CD4-positive, alpha-beta T cell (primary cell): ENCODE results near the gene PTPRC. TPM values are rescaled to one million over a fixed set of nuclear protein-coding genes. Genes with fewer than 3 reads are reported as not detected.

Experiments used
- ATAC-seq: fragments of 200-7000 bp; cut with Tn5 transposase; one replicate; pipeline ENCODE4 v1.10.0; 2022; ENCODE audit warnings: mild to moderate bottlenecking; ENCODE audit not compliant: poor library complexity
- CTCF ChIA-PET: fragments of 350-600 bp; sonication (Branson Sonifier 250); formaldehyde crosslinking; loops from one replicate; lab custom pipeline; 2021; ENCODE audit warnings: antibody characterized with exemption, inconsistent platforms; lab: Charles Lee
- POLR2A ChIA-PET: fragments of 350-600 bp; sonication (Branson Sonifier 250); formaldehyde crosslinking; loops from one replicate; lab custom pipeline; 2021; ENCODE audit warnings: antibody characterized with exemption, inconsistent platforms; lab: Charles Lee
- DNase-seq, 14 experiments: peaks; one replicate each; pipeline ENCODE4 v3.0.0-alpha.2; 2013 to 2020; ENCODE audit warnings: mixed read lengths in 2 of 14
- H3K27ac ChIP-seq, 2 donors: one replicate each; pipeline versions ENCODE4 v1.5.1 to v1.7.0; 2013; ENCODE audit warnings: low read length in 2 of 2, low read depth in 1 of 2, mild to moderate bottlenecking in 1 of 2
- H3K27me3 ChIP-seq, 2 experiments: 1 replicate in 1 of 2; 2 replicates in 1 of 2; pipeline versions ENCODE4 v1.6.1 to v1.7.0; 2013; ENCODE audit warnings: low read length in 2 of 2, control low read depth in 1 of 2, mild to moderate bottlenecking in 1 of 2, moderate library complexity in 1 of 2; ENCODE audit not compliant: insufficient read depth in 2 of 2, control insufficient read depth in 1 of 2
- H3K36me3 ChIP-seq: one replicate; pipeline ENCODE4 v1.6.1; 2013; ENCODE audit warnings: low read length, control low read depth; ENCODE audit not compliant: insufficient read depth
- H3K4me1 ChIP-seq: one replicate; pipeline ENCODE4 v1.6.1; 2013; ENCODE audit warnings: low read length, control low read depth; ENCODE audit not compliant: insufficient read depth
- H3K4me3 ChIP-seq: one replicate; pipeline ENCODE4 v1.5.1; 2013; ENCODE audit warnings: mild to moderate bottlenecking, low read length, moderate library complexity
- H3K9me3 ChIP-seq, 2 experiments: 1 replicate in 1 of 2; 2 replicates in 1 of 2; pipeline versions ENCODE4 v1.6.1 to v1.7.0; 2013; ENCODE audit warnings: low read length in 2 of 2, mild to moderate bottlenecking in 2 of 2, control low read depth in 1 of 2, moderate library complexity in 1 of 2; ENCODE audit not compliant: control insufficient read depth in 1 of 2, insufficient read depth in 1 of 2
- H3K27ac Mint-ChIP-seq: one replicate; pipeline ENCODE4 v1.8.0; 2020; ENCODE audit warnings: mixed read lengths
- H3K27me3 Mint-ChIP-seq: one replicate; pipeline ENCODE4 v1.8.0; 2021; ENCODE audit warnings: mixed read lengths
- H3K36me3 Mint-ChIP-seq: one replicate; pipeline ENCODE4 v1.8.0; 2021; ENCODE audit warnings: low read depth, mixed read lengths
- H3K4me1 Mint-ChIP-seq: one replicate; pipeline ENCODE4 v1.8.0; 2021; ENCODE audit warnings: low read depth, mixed read lengths
- H3K4me3 Mint-ChIP-seq: one replicate; pipeline ENCODE4 v1.8.0; 2020; ENCODE audit warnings: mild to moderate bottlenecking, mixed read lengths
- H3K9me3 Mint-ChIP-seq: one replicate; pipeline ENCODE4 v1.8.0; 2020; ENCODE audit warnings: mixed read lengths
- CTCF ChIP-seq: fragments of 200-600 bp; IDR thresholded peaks from one replicate; pipeline ENCODE4 v1.8.0; 2022; ENCODE audit warnings: antibody characterized with exemption, mild to moderate bottlenecking
- intact Hi-C, 2 experiments: fragments of 100-400 bp; cut with DNase I in 1 of 2; cut with micrococcal nuclease in 1 of 2; formaldehyde crosslinking; loops; one replicate each; pipeline versions ENCODE4 v1.15.1 to v1.9.0; 2023 to 2025; cut with DNase I, micrococcal nuclease
- total RNA-seq, 174 experiments: library from RNA in 2 of 174; stranded (reverse) in 2 of 174; gene quantifications; one replicate each; pipeline ENCODE4 v1.2.3 and lab custom pipeline; 2021 to 2026

PTPRC gene
- total RNA-seq, 2 experiments from 2014 or later: 661 to 698 TPM

DNA sequence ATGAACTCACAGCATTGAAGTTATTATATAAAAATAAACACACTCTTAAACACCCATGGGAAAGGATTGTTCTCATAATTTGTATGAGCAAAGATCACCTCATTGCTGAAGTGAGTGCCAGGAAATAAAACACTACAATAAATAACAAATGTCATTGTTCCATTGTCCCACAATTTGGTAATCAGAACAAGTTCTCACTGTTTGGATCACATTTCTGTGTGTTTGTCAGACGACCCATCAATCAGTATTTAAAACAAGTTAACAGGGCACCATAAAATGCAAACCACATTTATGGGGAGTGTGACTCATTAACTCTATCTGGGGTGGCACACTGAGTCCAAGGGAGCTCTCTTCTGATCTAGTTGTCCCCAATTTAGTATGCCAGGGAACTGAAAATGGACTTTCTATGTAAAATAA, 124.5 kb downstream of the PTPRC start:
- CTCF ChIA-PET: interaction anchor here (1.4 kb wide), 1 partner anchor 113 kb away, joined by 3 read pairs; no protein-coding TSS in a partner anchor
- Histone ChIP-seq H3K4me3 (no peak overlapping the region), H3K9me3 (no peaks in the 10 kb centered on the region), H3K27me3 (no peaks in the 10 kb centered on the region), H3K36me3 (no peaks in the 10 kb centered on the region), H3K27ac (no peak overlapping the region), H3K4me1 (no peaks in the 10 kb centered on the region)
- intact Hi-C loops: no loop called here
- no peaks in the 10 kb centered on the region for H3K9me3 Mint-ChIP-seq
- ATAC-seq (no peak), DNase-seq (no peak)
- POLR2A ChIA-PET: no interaction called here
- no peak overlapping the region for H3K4me3 Mint-ChIP-seq
- no peaks in the 10 kb centered on the region for H3K27me3 Mint-ChIP-seq
- TF ChIP-seq CTCF: no peak
- H3K27ac Mint-ChIP-seq: no peak overlapping the region
- H3K36me3 Mint-ChIP-seq: no peaks in the 10 kb centered on the region
- peaks cover 48% of the 10 kb centered on the region for H3K4me1 Mint-ChIP-seq

- Histone ChIP-seq H3K27me3 (no peaks in the 10 kb centered on the region), H3K4me3 (no peak overlapping the region), H3K4me1 (no peaks in the 10 kb centered on the region), H3K27ac (no peak overlapping the region), H3K9me3 (no peaks in the 10 kb centered on the region), H3K36me3 (no peaks in the 10 kb centered on the region)
- Mint-ChIP-seq H3K36me3 (no peaks in the 10 kb centered on the region), H3K27ac (no peak overlapping the region), H3K9me3 (no peaks in the 10 kb centered on the region), H3K27me3 (no peaks in the 10 kb centered on the region), H3K4me1 (peaks cover 46% of the 10 kb centered on the region), H3K4me3 (no peak overlapping the region)
- no peak for TF ChIP-seq CTCF
- ChIA-PET CTCF (interaction anchor here (0.8 to 1.4 kb wide), 2 partner anchors 115 to 348 kb away, joined by 3 to 6 read pairs; no protein-coding TSS in a partner anchor), POLR2A (interaction anchor here (1.1 kb wide), 1 partner anchor 171 kb away, joined by 4 read pairs; no protein-coding TSS in a partner anchor)
- intact Hi-C loops: loop anchor here in 1 of 2 experiments (5.0 kb wide), 1 partner anchor 173 kb away; no protein-coding TSS in a partner anchor
- DNase-seq: no peak
- no peak for ATAC-seq
These were observed 125.9 kb downstream of the PTPRC start for GRCh38 chr1:198764748-198765147.

GRCh38 chr1:198765416-198765815, 126.6 kb downstream of the PTPRC start:
- no peak overlapping the region for H3K4me3 Mint-ChIP-seq

More at GRCh38 chr1:198765416-198765815, 126.6 kb downstream of the PTPRC start:
- ATAC-seq (no peak), DNase-seq (no peak)
- no peaks in the 10 kb centered on the region for H3K36me3 ChIP-seq
- H3K27ac ChIP-seq: no peak overlapping the region
- CTCF ChIA-PET: interaction anchor here (0.8 kb wide), 1 partner anchor 348 kb away, joined by 6 read pairs; no protein-coding TSS in a partner anchor
- POLR2A ChIA-PET: interaction anchor here (1.1 kb wide), 1 partner anchor 171 kb away, joined by 4 read pairs; no protein-coding TSS in a partner anchor
- TF ChIP-seq CTCF: no peak
- H3K4me1 ChIP-seq: no peaks in the 10 kb centered on the region
- H3K27ac Mint-ChIP-seq: no peak overlapping the region
- intact Hi-C loops: loop anchor here in 1 of 2 experiments (5.0 kb wide), 1 partner anchor 172 kb away; no protein-coding TSS in a partner anchor
- H3K27me3 ChIP-seq: no peaks in the 10 kb centered on the region
- H3K36me3 Mint-ChIP-seq: no peaks in the 10 kb centered on the region
- H3K9me3 ChIP-seq: no peaks in the 10 kb centered on the region
- H3K4me1 Mint-ChIP-seq: peaks cover 39% of the 10 kb centered on the region
- H3K27me3 Mint-ChIP-seq: no peaks in the 10 kb centered on the region
- H3K4me3 ChIP-seq: no peak overlapping the region
- no peaks in the 10 kb centered on the region for H3K9me3 Mint-ChIP-seq
